K562 (cell line): ENCODE results near the gene PLD3. TPM values are rescaled to one million over a fixed set of nuclear protein-coding genes. Genes with fewer than 3 reads are reported as not detected.

ENCODE experiments used
- ATF1 ChIP-seq, 2 experiments: fragments of 450-650 bp in 1 of 2; IDR thresholded peaks; 2 replicates each; pipeline ENCODE4 v1.6.1; 2016; ENCODE audit warnings: missing compliant biosample characterization in 1 of 2, missing genetic modification characterization in 1 of 2
- E2F6 ChIP-seq, 2 experiments: IDR thresholded peaks; 2 replicates each; pipeline ENCODE4 v1.6.1; 2011; ENCODE audit warnings: borderline replicate concordance in 1 of 2, control low read depth in 1 of 2, low read depth in 1 of 2, low read length in 1 of 2, mild to moderate bottlenecking in 1 of 2, mixed read lengths in 1 of 2, moderate library complexity in 1 of 2; ENCODE audit not compliant: insufficient read depth in 1 of 2, insufficient read length in 1 of 2, poor library complexity in 1 of 2, severe bottlenecking in 1 of 2; ENCODE audit errors: extremely low read depth in 1 of 2
- JUN ChIP-seq, 2 experiments: sonication (generic) in 1 of 2; formaldehyde crosslinking in 1 of 2; IDR thresholded peaks; 2 replicates each; pipeline versions ENCODE4 v1.6.1 to v1.8.0; 2012 to 2022; ENCODE audit warnings: borderline replicate concordance in 2 of 2, mild to moderate bottlenecking in 2 of 2, improper control_type of control experiment in 1 of 2, low read depth in 1 of 2, low read length in 1 of 2, missing genetic modification reagents in 1 of 2
- SMARCA5 ChIP-seq: fragments of 450-650 bp; IDR thresholded peaks from 2 replicates; pipeline ENCODE4 v1.6.1; 2016
- ZNF318 ChIP-seq, 2 experiments: fragments of 450-650 bp; IDR thresholded peaks; 2 replicates each; pipeline ENCODE4 v1.6.1; 2016; ENCODE audit warnings: mild to moderate bottlenecking in 2 of 2, borderline replicate concordance in 1 of 2, low read depth in 1 of 2, moderate library complexity in 1 of 2
- ZNF707 ChIP-seq: fragments of 250-450 bp; sonication (Bioruptor Pico); conservative IDR thresholded peaks from 2 replicates; pipeline ENCODE4 v1.8.0; 2022; ENCODE audit warnings: inconsistent platforms, mild to moderate bottlenecking, moderate library complexity
- polyA plus RNA-seq, 8 experiments: library from polyadenylated mRNA; depleted of rRNA in 4 of 8; stranded (reverse) in 5 of 8; unstranded in 3 of 8; fragments of >200 nt; fragmentation: Nextera tagmentation in 2 of 8; fragmentation: Illumina TruSeq in 1 of 8; extraction: Ambion mirVana in 2 of 8; extraction: Trizol in 1 of 8; gene quantifications; 2 replicates each; pipeline versions ENCODE4 v1.2.1 to v1.2.3, GENCODE V29; 2011 to 2014; ENCODE audit warnings: inconsistent platforms in 1 of 8, missing spikeins in 1 of 8
- total RNA-seq, 7 experiments: library from RNA; depleted of rRNA in 6 of 7; stranded (reverse); fragments of >200 nt in 6 of 7; fragmentation: Illumina TruSeq in 2 of 7; extraction: Trizol in 2 of 7; gene quantifications; 2 replicates each; pipeline versions ENCODE4 v1.2.1 to v1.2.3, GENCODE V29; 2011 to 2021; ENCODE audit warnings: low replicate concordance in 1 of 7
- TF ChIP-seq, protein P1 (sequence below): fragments of 450-650 bp; formaldehyde crosslinking; IDR thresholded peaks from 2 replicates; pipeline ENCODE4 v1.4.0; 2022; ENCODE audit warnings: mild to moderate bottlenecking, moderate library complexity
- TF ChIP-seq, protein P2 (sequence below): fragments of 200-800 bp; sonication (Bioruptor generic); IDR thresholded peaks from 2 replicates; pipeline ENCODE4 v1.6.1; 2016; ENCODE audit warnings: missing genetic modification characterization, missing compliant biosample characterization

Gene PLD3
- total and polyA plus RNA-seq, 9 of the 15 experiments (the other 6 are each of a cell fraction or from before 2014, with no cell fraction given), result 2.3 to 128 (median 72.7) TPM

- TF ChIP-seq E2F6 (IDR thresholded peaks at IDR 0.05; ENCODE audit: borderline replicate concordance in 1 of 2, extremely low read depth in 1 of 2, insufficient read depth in 1 of 2, insufficient read length in 1 of 2, low read depth in 1 of 2, low read length in 1 of 2, poor library complexity in 1 of 2, severe bottlenecking in 1 of 2) (peak; percentile 64 to 76), SMARCA5 (no peak), JUN (IDR thresholded peaks at IDR 0.05; ENCODE audit: borderline replicate concordance, low read depth, low read length) (peak; percentile 87; the same call in 1 of the 2 replicates), JUN (CRISPR knock-in tag; IDR thresholded peaks at IDR 0.05; ENCODE audit: borderline replicate concordance) (no peak), ATF1 (CRISPR knock-in tag; IDR thresholded peaks at IDR 0.05) (0 out of 2 replicates have a peak, but pooled peaks have one; percentile 51), ATF1 (tag; IDR thresholded peaks at IDR 0.05) (peak; percentile 84), ZNF707 (CRISPR knock-in tag) (no peak), ZNF318 (IDR thresholded peaks at IDR 0.05; ENCODE audit: borderline replicate concordance in 1 of 2, low read depth in 1 of 2) (no peak)
- TF ChIP-seq, protein P1, sequence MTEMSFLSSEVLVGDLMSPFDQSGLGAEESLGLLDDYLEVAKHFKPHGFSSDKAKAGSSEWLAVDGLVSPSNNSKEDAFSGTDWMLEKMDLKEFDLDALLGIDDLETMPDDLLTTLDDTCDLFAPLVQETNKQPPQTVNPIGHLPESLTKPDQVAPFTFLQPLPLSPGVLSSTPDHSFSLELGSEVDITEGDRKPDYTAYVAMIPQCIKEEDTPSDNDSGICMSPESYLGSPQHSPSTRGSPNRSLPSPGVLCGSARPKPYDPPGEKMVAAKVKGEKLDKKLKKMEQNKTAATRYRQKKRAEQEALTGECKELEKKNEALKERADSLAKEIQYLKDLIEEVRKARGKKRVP (CRISPR knock-in tag), result peak; percentile 7; the same call in 1 of the 2 replicates
- TF ChIP-seq, protein P2, sequence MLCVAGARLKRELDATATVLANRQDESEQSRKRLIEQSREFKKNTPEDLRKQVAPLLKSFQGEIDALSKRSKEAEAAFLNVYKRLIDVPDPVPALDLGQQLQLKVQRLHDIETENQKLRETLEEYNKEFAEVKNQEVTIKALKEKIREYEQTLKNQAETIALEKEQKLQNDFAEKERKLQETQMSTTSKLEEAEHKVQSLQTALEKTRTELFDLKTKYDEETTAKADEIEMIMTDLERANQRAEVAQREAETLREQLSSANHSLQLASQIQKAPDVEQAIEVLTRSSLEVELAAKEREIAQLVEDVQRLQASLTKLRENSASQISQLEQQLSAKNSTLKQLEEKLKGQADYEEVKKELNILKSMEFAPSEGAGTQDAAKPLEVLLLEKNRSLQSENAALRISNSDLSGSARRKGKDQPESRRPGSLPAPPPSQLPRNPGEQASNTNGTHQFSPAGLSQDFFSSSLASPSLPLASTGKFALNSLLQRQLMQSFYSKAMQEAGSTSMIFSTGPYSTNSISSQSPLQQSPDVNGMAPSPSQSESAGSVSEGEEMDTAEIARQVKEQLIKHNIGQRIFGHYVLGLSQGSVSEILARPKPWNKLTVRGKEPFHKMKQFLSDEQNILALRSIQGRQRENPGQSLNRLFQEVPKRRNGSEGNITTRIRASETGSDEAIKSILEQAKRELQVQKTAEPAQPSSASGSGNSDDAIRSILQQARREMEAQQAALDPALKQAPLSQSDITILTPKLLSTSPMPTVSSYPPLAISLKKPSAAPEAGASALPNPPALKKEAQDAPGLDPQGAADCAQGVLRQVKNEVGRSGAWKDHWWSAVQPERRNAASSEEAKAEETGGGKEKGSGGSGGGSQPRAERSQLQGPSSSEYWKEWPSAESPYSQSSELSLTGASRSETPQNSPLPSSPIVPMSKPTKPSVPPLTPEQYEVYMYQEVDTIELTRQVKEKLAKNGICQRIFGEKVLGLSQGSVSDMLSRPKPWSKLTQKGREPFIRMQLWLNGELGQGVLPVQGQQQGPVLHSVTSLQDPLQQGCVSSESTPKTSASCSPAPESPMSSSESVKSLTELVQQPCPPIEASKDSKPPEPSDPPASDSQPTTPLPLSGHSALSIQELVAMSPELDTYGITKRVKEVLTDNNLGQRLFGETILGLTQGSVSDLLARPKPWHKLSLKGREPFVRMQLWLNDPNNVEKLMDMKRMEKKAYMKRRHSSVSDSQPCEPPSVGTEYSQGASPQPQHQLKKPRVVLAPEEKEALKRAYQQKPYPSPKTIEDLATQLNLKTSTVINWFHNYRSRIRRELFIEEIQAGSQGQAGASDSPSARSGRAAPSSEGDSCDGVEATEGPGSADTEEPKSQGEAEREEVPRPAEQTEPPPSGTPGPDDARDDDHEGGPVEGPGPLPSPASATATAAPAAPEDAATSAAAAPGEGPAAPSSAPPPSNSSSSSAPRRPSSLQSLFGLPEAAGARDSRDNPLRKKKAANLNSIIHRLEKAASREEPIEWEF, result no peak
Observed at GRCh38 chr19:40348125-40348913, at the start of gene PLD3, which contains the start of gene C19orf47 (continued).
